SJSA1 (cell line): Measurements from ENCODE around the gene ZC3H18. TPM values are rescaled to one million over a fixed set of nuclear protein-coding genes. Genes with fewer than 3 reads are reported as not detected.

Experiments
- DNase-seq, 2 experiments: peaks; one replicate each; pipeline ENCODE4 v3.0.0-alpha.2; 2015 to 2020; ENCODE audit warnings: low spot score in 2 of 2, low read depth in 1 of 2
- H3K27ac ChIP-seq: fragments of 250-450 bp; sonication (Bioruptor Pico); 2 replicates; pipeline ENCODE4 v1.5.1; 2020; ENCODE audit warnings: mild to moderate bottlenecking, moderate library complexity
- H3K27me3 ChIP-seq: fragments of 250-450 bp; sonication (Bioruptor Pico); replicated peaks from 2 replicates; pipeline ENCODE4 v1.5.1; 2020; ENCODE audit warnings: mild to moderate bottlenecking, moderate library complexity
- H3K36me3 ChIP-seq: fragments of 250-450 bp; sonication (Bioruptor Pico); 2 replicates; pipeline ENCODE4 v1.5.1; 2020; ENCODE audit warnings: mild to moderate bottlenecking
- H3K4me1 ChIP-seq: fragments of 250-450 bp; sonication (Bioruptor Pico); replicated peaks from 2 replicates; pipeline ENCODE4 v1.6.1; 2021; ENCODE audit warnings: mild to moderate bottlenecking
- H3K4me3 ChIP-seq: fragments of 250-450 bp; sonication (Bioruptor Pico); 2 replicates; pipeline ENCODE4 v1.5.1; 2020; ENCODE audit warnings: mild to moderate bottlenecking
- H3K9me3 ChIP-seq: fragments of 250-450 bp; sonication (Bioruptor Pico); replicated peaks from 2 replicates; pipeline ENCODE4 v1.5.1; 2020; ENCODE audit warnings: mild to moderate bottlenecking
- total RNA-seq: library from RNA; depleted of rRNA; stranded (reverse); fragments of >200 nt; shearing (Covaris generic); gene quantifications from 2 replicates; pipeline ENCODE4 v1.2.3, GENCODE V29; 2014

ZC3H18 gene
- total RNA-seq, 1 experiment from 2014 or later = 14.6 TPM

- Histone ChIP-seq H3K36me3 (peaks cover 70% of the 10 kb centered on the region), H3K27me3 (no peaks in the 10 kb centered on the region), H3K4me1 (peaks cover 53% of the 10 kb centered on the region), H3K9me3 (no peaks in the 10 kb centered on the region), H3K27ac (no peak overlapping the region), H3K4me3 (no peak overlapping the region)
- DNase-seq = no peak
These were observed 48.2 kb downstream of the ZC3H18 start for GRCh38 chr16:88618182-88618955.

DNA sequence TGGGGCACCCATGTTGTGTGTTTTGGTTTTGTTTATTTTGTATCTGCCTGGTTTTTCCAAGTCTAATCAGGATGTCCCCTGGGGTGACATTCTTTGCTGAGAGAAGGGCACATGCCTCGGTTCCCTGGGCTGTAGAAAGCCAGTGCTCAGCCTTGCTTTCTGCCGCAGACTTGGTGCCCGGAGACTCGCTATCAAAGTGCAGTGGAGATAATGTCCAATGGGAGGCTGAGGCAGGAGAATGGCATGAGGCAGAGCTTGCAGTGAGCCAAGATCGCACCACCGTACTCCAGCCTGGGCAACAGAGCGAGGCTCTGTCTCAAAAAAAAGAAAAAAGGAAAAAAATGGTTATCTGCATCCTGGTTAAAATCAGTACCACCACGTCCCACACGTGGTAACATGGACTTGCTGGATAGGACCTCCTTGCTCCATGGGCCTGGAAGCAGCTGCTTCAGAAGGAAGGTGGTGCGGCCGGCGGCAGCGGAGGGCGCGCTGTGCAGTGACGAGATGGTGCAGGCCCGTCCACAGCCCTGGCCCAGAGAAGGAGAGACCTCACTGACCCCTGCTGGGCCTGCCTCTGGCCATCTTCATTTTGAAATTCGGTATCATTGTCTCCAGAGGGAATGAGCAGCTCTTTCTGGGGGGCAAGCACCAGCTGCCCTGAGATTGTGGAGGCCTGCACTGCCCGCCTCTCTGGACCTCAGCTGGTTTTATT is 48.9 kb downstream of the ZC3H18 start:
- no peaks in the 10 kb centered on the region for H3K9me3 ChIP-seq
- peaks cover 72% of the 10 kb centered on the region for H3K36me3 ChIP-seq
- H3K4me1 ChIP-seq = peaks cover 46% of the 10 kb centered on the region
- H3K27me3 ChIP-seq = no peaks in the 10 kb centered on the region
- no peak for DNase-seq
- H3K27ac ChIP-seq = no peak overlapping the region
- H3K4me3 ChIP-seq = no peak overlapping the region

DNA sequence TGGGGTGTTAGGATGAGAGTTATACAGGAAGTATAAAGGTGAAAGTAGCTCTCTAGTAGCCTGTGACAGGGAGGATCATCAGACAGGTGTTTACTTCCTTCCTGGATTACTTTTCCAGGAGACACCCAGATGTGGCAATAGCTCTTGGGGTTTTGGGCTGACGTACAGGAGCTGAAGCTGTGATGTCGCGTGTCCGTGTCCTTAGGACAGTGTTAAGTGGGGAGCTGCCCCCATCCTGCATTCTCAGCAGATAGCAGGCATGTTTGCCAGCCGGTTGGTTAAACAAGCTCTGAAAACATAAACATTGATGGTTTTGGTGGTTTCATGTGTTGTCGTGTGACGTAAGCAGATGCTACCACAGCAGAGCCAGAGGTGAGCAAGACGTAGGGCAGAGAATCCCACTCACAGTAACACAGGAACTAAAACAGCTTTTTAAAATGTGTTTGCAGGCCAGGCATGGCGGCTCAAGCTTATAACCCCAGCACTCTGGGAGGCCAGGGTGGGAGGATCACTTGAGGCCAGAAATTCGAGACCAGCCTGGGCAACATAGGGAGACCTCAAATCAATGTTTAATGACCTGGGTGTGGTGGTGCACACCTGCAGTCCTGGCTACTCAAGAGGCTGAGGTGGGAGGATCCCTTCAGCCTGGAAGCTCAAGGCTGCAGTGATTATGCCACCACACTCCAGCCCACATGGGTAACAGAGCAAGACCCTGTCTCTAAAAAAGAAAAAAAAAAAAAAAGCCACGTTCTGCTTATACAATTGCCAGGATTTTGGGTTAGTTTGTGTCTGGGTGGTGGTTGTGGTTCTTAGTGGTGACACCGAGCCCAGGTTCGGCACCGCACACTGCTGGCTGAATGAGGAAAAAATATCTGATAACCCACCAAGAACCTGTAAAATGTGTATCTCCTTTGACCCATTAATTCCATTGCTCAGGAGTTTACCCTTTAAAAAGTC is 49.9 kb downstream of the ZC3H18 start:
- Histone ChIP-seq H3K9me3 (no peaks in the 10 kb centered on the region), H3K4me3 (no peak overlapping the region), H3K4me1 (peaks cover 40% of the 10 kb centered on the region), H3K36me3 (peaks cover 80% of the 10 kb centered on the region), H3K27ac (peak overlapping the region; percentile 25; the same call in 1 of the 2 replicates), H3K27me3 (no peaks in the 10 kb centered on the region)
- peak; percentile 79 to 82 for DNase-seq

- Histone ChIP-seq H3K9me3 (no peaks in the 10 kb centered on the region), H3K27ac (no peak overlapping the region), H3K4me3 (no peak overlapping the region), H3K36me3 (peaks cover 74% of the 10 kb centered on the region), H3K4me1 (peaks cover 51% of the 10 kb centered on the region), H3K27me3 (no peaks in the 10 kb centered on the region)
- no peak for DNase-seq
These were observed 51.9 kb downstream of the ZC3H18 start for GRCh38 chr16:88622125-88622524.

DNA sequence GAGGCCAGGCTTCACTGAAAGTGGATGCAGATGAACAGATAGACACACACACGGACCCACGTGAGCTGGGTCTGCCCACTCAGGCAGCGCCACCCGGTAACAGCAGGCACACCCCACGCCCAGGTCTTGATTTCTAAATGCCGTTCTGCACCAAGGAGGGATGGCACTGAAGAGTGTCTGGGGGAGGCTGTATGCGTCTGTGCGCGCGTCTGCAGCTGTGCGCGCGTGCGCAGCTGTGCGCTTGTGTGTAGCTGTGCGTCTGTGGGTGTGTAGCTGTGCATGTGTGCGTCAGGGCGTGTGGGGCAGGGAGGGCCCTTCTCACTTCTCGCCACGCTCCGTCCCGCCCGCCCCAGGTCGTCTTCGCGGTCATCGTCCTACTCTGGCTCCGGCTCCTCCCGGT is 52.7 kb downstream of the ZC3H18 start:
- peaks cover 74% of the 10 kb centered on the region for H3K36me3 ChIP-seq
- peaks cover 50% of the 10 kb centered on the region for H3K4me1 ChIP-seq
- no peak overlapping the region for H3K27ac ChIP-seq
- no peak for DNase-seq
- no peaks in the 10 kb centered on the region for H3K27me3 ChIP-seq
- H3K9me3 ChIP-seq = no peaks in the 10 kb centered on the region
- H3K4me3 ChIP-seq = no peak overlapping the region

DNA sequence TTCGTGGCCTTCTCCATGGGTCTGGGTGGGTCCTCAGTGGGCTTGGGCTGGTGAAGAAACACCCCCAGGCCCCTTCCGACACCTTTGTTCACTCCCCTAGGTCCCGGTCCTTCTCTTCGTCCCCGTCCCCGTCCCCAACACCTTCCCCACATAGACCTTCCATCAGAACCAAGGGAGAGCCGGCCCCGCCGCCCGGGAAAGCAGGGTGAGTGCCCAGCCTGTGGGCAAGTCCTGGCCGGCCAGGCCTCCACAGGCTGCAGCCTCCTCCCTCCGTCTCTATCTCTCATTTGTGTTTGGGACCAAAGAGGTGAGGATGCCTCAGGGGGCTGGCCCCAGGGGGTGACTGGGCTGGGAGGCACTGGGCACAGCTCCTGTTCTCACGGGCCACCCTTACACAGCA is 53.7 kb downstream of the ZC3H18 start:
- Histone ChIP-seq H3K4me3 (no peak overlapping the region), H3K27ac (no peak overlapping the region), H3K36me3 (peaks cover 80% of the 10 kb centered on the region), H3K4me1 (peaks cover 44% of the 10 kb centered on the region), H3K27me3 (no peaks in the 10 kb centered on the region), H3K9me3 (no peaks in the 10 kb centered on the region)
- no peak for DNase-seq

DNA sequence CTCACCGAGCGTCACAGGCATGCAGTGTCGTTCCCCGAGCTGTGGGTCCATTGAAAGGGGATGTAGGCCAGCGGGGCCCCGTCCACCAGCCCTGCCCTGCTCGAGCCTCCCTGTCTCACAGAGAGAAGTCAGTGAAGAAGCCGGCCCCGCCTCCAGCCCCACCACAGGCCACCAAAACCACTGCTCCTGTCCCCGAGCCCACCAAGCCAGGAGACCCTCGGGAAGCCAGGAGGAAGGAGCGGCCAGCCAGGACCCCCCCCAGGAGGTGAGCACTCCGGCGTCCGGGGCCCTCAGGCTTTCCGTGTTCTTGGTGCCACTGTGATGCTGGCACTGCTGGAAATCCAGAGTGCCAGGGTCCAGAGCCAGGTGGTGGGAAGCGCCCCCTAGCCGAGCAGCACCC is 54.3 kb downstream of the ZC3H18 start:
- Histone ChIP-seq H3K36me3 (peaks cover 80% of the 10 kb centered on the region), H3K27ac (no peak overlapping the region), H3K4me3 (no peak overlapping the region), H3K9me3 (no peaks in the 10 kb centered on the region), H3K4me1 (peaks cover 38% of the 10 kb centered on the region), H3K27me3 (no peaks in the 10 kb centered on the region)
- DNase-seq = no peak

DNA sequence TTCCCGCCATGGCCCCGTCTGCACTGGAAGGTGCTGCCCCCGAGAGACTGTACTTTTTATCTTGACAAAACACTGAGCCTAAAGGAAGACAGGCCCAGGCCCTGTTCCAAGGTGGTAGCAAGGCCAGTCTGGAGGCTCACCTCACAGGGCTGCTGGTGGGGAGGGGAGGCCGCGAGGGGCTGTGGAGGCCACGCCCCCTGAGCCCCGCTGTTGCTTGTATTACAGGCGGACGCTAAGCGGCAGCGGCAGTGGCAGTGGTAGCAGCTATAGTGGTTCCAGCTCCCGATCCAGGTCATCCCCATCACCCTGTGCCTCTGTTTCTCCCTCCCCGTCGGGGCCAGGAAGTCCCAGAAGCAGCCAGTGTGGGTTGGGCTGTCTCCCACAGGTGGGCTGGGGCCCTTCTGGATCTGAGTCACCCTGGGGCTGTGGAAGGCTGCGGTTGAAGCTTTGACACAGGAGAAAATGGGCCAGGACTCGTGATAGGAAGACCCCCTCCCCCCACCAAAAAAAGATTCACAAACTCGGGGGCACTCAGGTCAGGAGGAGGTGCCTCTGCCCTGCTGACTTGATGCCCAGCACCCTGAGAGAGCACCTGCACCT is 54.9 kb downstream of the ZC3H18 start:
- H3K36me3 ChIP-seq = peaks cover 81% of the 10 kb centered on the region
- H3K4me3 ChIP-seq = no peak overlapping the region
- H3K27me3 ChIP-seq = no peaks in the 10 kb centered on the region
- no peak for DNase-seq
- H3K4me1 ChIP-seq = peaks cover 32% of the 10 kb centered on the region
- no peaks in the 10 kb centered on the region for H3K9me3 ChIP-seq
- H3K27ac ChIP-seq = no peak overlapping the region

DNA sequence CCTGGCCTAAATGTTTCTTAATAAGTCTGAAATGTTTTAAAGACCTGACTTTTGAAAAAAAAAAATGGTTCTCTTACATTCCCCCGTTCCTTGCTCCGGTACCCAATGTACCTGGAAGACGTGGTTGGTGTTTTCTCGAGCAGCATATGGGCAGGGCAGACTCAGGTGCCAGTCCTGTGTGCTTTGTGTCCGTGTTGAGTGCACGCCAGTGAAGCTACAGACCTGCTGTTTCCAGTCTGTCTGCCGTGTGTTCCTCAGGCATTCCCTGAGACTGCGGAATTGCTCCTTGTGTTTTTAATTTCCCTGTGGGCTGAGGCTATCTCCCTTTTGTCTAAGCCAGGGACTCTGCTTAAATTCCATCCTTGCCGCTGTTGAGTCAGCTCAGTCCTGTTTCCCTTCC is 56.4 kb downstream of the ZC3H18 start:
- Histone ChIP-seq H3K27ac (peak overlapping the region; percentile 80), H3K9me3 (no peaks in the 10 kb centered on the region), H3K4me1 (peaks cover 27% of the 10 kb centered on the region), H3K27me3 (no peaks in the 10 kb centered on the region), H3K4me3 (no peak overlapping the region), H3K36me3 (peaks cover 85% of the 10 kb centered on the region)
- DNase-seq = peak in 1 of 2 experiments; percentile 39

- Histone ChIP-seq H3K9me3 (no peaks in the 10 kb centered on the region), H3K27ac (peak overlapping the region; percentile 80; the same call in 1 of the 2 replicates), H3K4me1 (peaks cover 27% of the 10 kb centered on the region), H3K27me3 (no peaks in the 10 kb centered on the region), H3K4me3 (no peak overlapping the region), H3K36me3 (peaks cover 81% of the 10 kb centered on the region)
- DNase-seq = no peak
These were observed 57.6 kb downstream of the ZC3H18 start for GRCh38 chr16:88627531-88628411.

DNA sequence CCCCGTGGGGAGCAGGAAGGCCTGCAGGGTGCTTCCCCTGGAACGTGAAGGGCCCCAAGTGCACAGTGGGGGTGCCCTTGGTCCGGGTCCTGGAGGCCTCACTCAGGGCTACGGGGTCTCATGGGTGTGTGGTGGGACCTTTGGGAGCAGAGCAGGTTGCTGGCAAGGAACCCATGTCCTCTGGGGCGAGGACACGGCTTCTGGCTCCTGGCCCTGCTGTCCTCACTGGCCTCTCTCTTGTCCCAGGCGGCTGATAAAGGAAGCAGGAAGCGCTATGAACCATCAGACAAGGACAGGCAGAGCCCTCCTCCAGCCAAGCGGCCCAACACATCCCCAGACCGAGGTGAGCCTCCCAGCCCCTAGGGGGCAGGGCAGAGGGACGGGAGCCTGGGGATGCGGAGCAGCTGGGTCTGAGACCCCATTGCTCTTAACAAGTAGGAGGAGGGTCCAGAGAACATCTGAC is 58.3 kb downstream of the ZC3H18 start:
- Histone ChIP-seq H3K27me3 (no peaks in the 10 kb centered on the region), H3K4me3 (no peak overlapping the region), H3K9me3 (no peaks in the 10 kb centered on the region), H3K4me1 (peaks cover 27% of the 10 kb centered on the region), H3K27ac (no peak overlapping the region), H3K36me3 (peaks cover 80% of the 10 kb centered on the region)
- DNase-seq = no peak

DNA sequence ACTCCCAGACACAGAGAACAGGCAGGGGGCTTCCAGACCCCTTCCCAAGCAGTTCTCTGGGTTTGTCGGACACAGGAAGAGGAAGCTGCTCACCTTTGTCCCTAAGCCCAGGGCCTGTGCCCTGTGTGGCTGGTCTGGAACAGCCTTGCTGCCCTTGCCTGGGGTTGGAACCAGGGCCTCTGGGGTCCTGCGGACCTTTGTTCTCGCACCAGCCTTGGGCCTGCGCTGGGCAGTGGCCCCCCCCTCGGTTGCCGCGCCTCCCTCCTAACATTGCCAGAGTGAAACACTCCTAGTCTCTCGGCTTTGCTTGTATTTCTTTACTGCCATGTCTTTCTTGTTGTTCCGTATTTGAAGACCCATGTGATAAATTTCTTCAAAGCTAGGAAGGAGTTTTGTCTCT is 59.6 kb downstream of the ZC3H18 start:
- Histone ChIP-seq H3K4me3 (no peak overlapping the region), H3K9me3 (no peaks in the 10 kb centered on the region), H3K27ac (no peak overlapping the region), H3K4me1 (peaks cover 27% of the 10 kb centered on the region), H3K27me3 (no peaks in the 10 kb centered on the region), H3K36me3 (peaks cover 76% of the 10 kb centered on the region)
- no peak for DNase-seq
